Heart left ventricle (tissue), 16 donors: ENCODE data around the gene PLAGL2. TPM values are rescaled to one million over a fixed set of nuclear protein-coding genes. Genes with fewer than 3 reads are reported as not detected.

Source experiments
- ATAC-seq, 4 donors: fragments of 200-7000 bp; cut with Tn5 transposase; one replicate each; pipeline ENCODE4 v1.9.1; 2020 to 2022; ENCODE audit warnings: moderate library complexity in 4 of 4, mild to moderate bottlenecking in 3 of 4, moderate number of reproducible peaks in 1 of 4
- DNase-seq, 5 donors: peaks; one replicate each; pipeline ENCODE4 v3.0.0-alpha.2; 2020
- H3K27ac ChIP-seq, 12 donors: fragments of 200-600 bp; sonication (generic) in 4 of 12; one replicate each; pipeline versions ENCODE4 v1.5.0 to v1.8.0; 2016 to 2022; ENCODE audit warnings: mild to moderate bottlenecking in 2 of 12
- H3K27me3 ChIP-seq, 9 donors: fragments of 200-600 bp; sonication (generic) in 2 of 9; one replicate each; pipeline versions ENCODE4 v1.5.1 to v1.8.0; 2016 to 2022; ENCODE audit warnings: mild to moderate bottlenecking in 3 of 9
- H3K36me3 ChIP-seq, 9 donors: fragments of 200-600 bp; sonication (generic) in 2 of 9; one replicate each; pipeline versions ENCODE4 v1.5.0 to v1.8.0; 2018 to 2022; ENCODE audit warnings: mild to moderate bottlenecking in 2 of 9
- H3K4me1 ChIP-seq, 12 donors: fragments of 200-600 bp; sonication (generic) in 4 of 12; one replicate each; pipeline versions ENCODE4 v1.5.0 to v1.8.0; 2016 to 2022; ENCODE audit warnings: mild to moderate bottlenecking in 3 of 12
- H3K4me3 ChIP-seq, 12 donors: fragments of 200-600 bp; sonication (generic) in 4 of 12; one replicate each; pipeline versions ENCODE4 v1.5.0 to v1.8.0; 2017 to 2022; ENCODE audit warnings: mild to moderate bottlenecking in 9 of 12, moderate library complexity in 4 of 12
- H3K9me3 ChIP-seq, 12 donors: fragments of 200-600 bp; sonication (generic) in 4 of 12; one replicate each; pipeline versions ENCODE4 v1.5.0 to v1.8.0; 2016 to 2022; ENCODE audit warnings: mild to moderate bottlenecking in 1 of 12
- CTCF ChIP-seq, 12 donors: fragments of 200-600 bp; sonication (generic) in 4 of 12; IDR thresholded peaks; one replicate each; pipeline versions ENCODE4 v1.5.0 to v1.8.0; 2018 to 2022; ENCODE audit warnings: antibody characterized with exemption in 12 of 12, mild to moderate bottlenecking in 5 of 12
- POLR2A ChIP-seq, 2 donors: fragments of 450-650 bp; IDR thresholded peaks; one replicate each; pipeline ENCODE4 v1.6.1; 2017; ENCODE audit warnings: antibody characterized with exemption in 2 of 2, mild to moderate bottlenecking in 2 of 2, moderate library complexity in 2 of 2
- WGBS, 4 donors: extraction: QIAGEN DNeasy Blood & Tissue Kit in 2 of 4; methylation state at CpG; one replicate each; pipeline versions ENCODE4 v1.1.5 to v1.1.7; 2013 to 2018; 5-methylcytosine and 5-hydroxymethylcytosine counted together
- intact Hi-C, 10 donors: fragments of 100-400 bp; cut with DNase I; formaldehyde crosslinking; loops; one replicate each; pipeline versions ENCODE4 v1.11.1 to v1.14.2; 2022
- polyA plus RNA-seq, 2 donors: library from polyadenylated mRNA; stranded (reverse); fragments of 200-250 nt; gene quantifications; one replicate each; pipeline ENCODE4 v1.2.3, GENCODE V29; 2013
- total RNA-seq, 9 donors: library from RNA; depleted of rRNA in 2 of 9; stranded (reverse); fragments of >200 nt in 2 of 9; fragmentation: NEBNext Ultra II Directional in 3 of 9; extraction: Animal tissue kit (Norgen Biotek cat#: 25700) in 3 of 9; gene quantifications; one replicate each; pipeline versions ENCODE4 v1.1.0 to v1.2.4, GENCODE V29; 2016 to 2023
- donor health status: ischemic (EF 13 %, LVEDD 7.1; RV severe dilation, severe dysfunction).
- donor health status: healthy with polysubstance abuse.
- donor health status: DM: no; HTN: yes; CAD: no.
- donor health status: DM: no; HTN: no; CAD: no.
- donor health status: ischemic (EF 25% LVEDD 6.9; RV normal size, moderate dysfunction).
- donor health status: ischemic (EF 25% LVEDD 5.7; RV mildly dilated, moderate dysfunction).
- donor health status: healthy.
- donor health status: DM: yes; HTN: yes; CAD: no.
- donor health status: ischemic (EF 35%, LVEDD 5.7; RV mildly dilated, moderate dysfunction).
- donor health status: nonischemic (EF 11% LVEDD 7.7; RV severe dilation, severe dysfunction).
- donor health status: DM: yes; HTN: yes; CAD: no.
- donor health status: PGD.
- donor health status: ischemic (EF 29% LVEDD 5.4; RV normal size, mild dysfunction).
- donor health status: nonischemic (EF 23%, LVEDD 6.1; RV moderate dilation, normal function).

PLAGL2 gene
- total and polyA plus RNA-seq, 11 donors, result 4.0 to 9.9 (median 6.3) TPM

GRCh38 chr20:32191873-32192272, 15.7 kb downstream of the PLAGL2 start:
- intact Hi-C loops, result no loop called here
- peak overlapping the region in 1 of 12 donors; percentile 4 for H3K27ac ChIP-seq

GRCh38 chr20:32191422-32191821, 16.1 kb downstream of the PLAGL2 start:
- Histone ChIP-seq H3K27me3 (no peaks in the 10 kb centered on the region), H3K9me3 (no peaks in the 10 kb centered on the region), H3K36me3 (peaks cover 0 to 22% (median 16%) of the 10 kb centered on the region in 9 donors), H3K4me3 (no peak overlapping the region), H3K4me1 (peaks cover 0 to 54% (median 30%) of the 10 kb centered on the region in 12 donors), H3K27ac (peak overlapping the region in 1 of 12 donors; percentile 85)
- TF ChIP-seq CTCF (IDR thresholded peaks at IDR 0.05) (no peak), POLR2A (IDR thresholded peaks at IDR 0.05) (no peak)
- DNase-seq, result no peak
- ATAC-seq, result no peak
- WGBS, 4 donors, result 80 to 86% (median 82%) methylated on average over 2 to 3 of the region's 3 CpGs
- intact Hi-C loops, result no loop called here

More at GRCh38 chr20:32191873-32192272, 15.7 kb downstream of the PLAGL2 start:
- DNase-seq (no peak), ATAC-seq (no peak)
- H3K4me1 ChIP-seq, result peaks cover 0 to 54% (median 30%) of the 10 kb centered on the region in 12 donors
- no peaks in the 10 kb centered on the region for H3K27me3 ChIP-seq
- H3K4me3 ChIP-seq, result no peak overlapping the region
- no peaks in the 10 kb centered on the region for H3K9me3 ChIP-seq
- TF ChIP-seq POLR2A (IDR thresholded peaks at IDR 0.05), result no peak
- TF ChIP-seq CTCF (IDR thresholded peaks at IDR 0.05), result no peak
- H3K36me3 ChIP-seq, result peaks cover 0 to 27% (median 21%) of the 10 kb centered on the region in 9 donors

GRCh38 chr20:32190616-32191415, 16.7 kb downstream of the PLAGL2 start:
- no peak for TF ChIP-seq POLR2A (IDR thresholded peaks at IDR 0.05)
- no peak for TF ChIP-seq CTCF (IDR thresholded peaks at IDR 0.05)
- Histone ChIP-seq H3K9me3 (no peaks in the 10 kb centered on the region), H3K4me1 (peaks cover 0 to 54% (median 30%) of the 10 kb centered on the region in 12 donors), H3K36me3 (peaks cover 0 to 16% (median 10%) of the 10 kb centered on the region in 9 donors), H3K27ac (peak overlapping the region in 11 of 12 donors; percentile 57 to 85 (median 79)), H3K27me3 (no peaks in the 10 kb centered on the region), H3K4me3 (peak overlapping the region in 11 of 12 donors; percentile 61 to 86 (median 70))
- DNase-seq (no peak), ATAC-seq (no peak)
- WGBS, 4 donors, result 41 to 57% (median 49%) methylated on average over 14 of the region's 14 CpGs
- intact Hi-C loops, result no loop called here
